COLO668 (cell line): ENCODE results near the gene SORD.
"Not testable (repeated sequence)": the region's sequence is repeated elsewhere in the genome, so short reads cannot be mapped to it uniquely, and the experiment has no call there.

Experiments used
- DNase-seq: peaks from one replicate; lab custom pipeline; 2025; ENCODE audit not compliant: unreplicated experiment; lab: John Stamatoyannopoulos, UW

Gene SORD

GRCh38 chr15:45058690-45059675 lies 36.0 kb downstream of the SORD start:
- DNase-seq: not testable (repeated sequence)

- not testable (repeated sequence) for DNase-seq
Observed at GRCh38 chr15:45062301-45062700, 39.3 kb downstream of the SORD start.

- DNase-seq: no peak
Observed at GRCh38 chr15:45064386-45064785, 41.4 kb downstream of the SORD start.

GRCh38 chr15:45069942-45070360 lies 47.0 kb downstream of the SORD start:
- DNase-seq: not testable (repeated sequence)

- DNase-seq: not testable (repeated sequence)
Observed at GRCh38 chr15:45073602-45074001, 50.6 kb downstream of the SORD start.

GRCh38 chr15:45075440-45076320 lies 52.7 kb downstream of the SORD start:
- DNase-seq: not testable (repeated sequence)

GRCh38 chr15:45077391-45077790 lies 54.4 kb downstream of the SORD start:
- not testable (repeated sequence) for DNase-seq

- DNase-seq: not testable (repeated sequence)
Observed at GRCh38 chr15:45079201-45079600, 56.2 kb downstream of the SORD start.

- DNase-seq: not testable (repeated sequence)
Observed at GRCh38 chr15:45079628-45080246, 56.7 kb downstream of the SORD start.

- not testable (repeated sequence) for DNase-seq
Observed at GRCh38 chr15:45080593-45080992, 57.6 kb downstream of the SORD start.

GRCh38 chr15:45082412-45082811 lies 59.4 kb downstream of the SORD start:
- not testable (repeated sequence) for DNase-seq

GRCh38 chr15:45083223-45083622 lies 60.2 kb downstream of the SORD start:
- no peak for DNase-seq

- DNase-seq: no peak
Observed at GRCh38 chr15:45084163-45084562, 61.2 kb downstream of the SORD start.

GRCh38 chr15:45087513-45087912 lies 64.5 kb downstream of the SORD start:
- DNase-seq: no peak

- DNase-seq: no peak
Observed at GRCh38 chr15:45088801-45089711, 66.1 kb downstream of the SORD start.

- no peak for DNase-seq
Observed at GRCh38 chr15:45089712-45090373, 66.8 kb downstream of the SORD start.

- DNase-seq: no peak
Observed at GRCh38 chr15:45091161-45091560, 68.2 kb downstream of the SORD start.

GRCh38 chr15:45091576-45091975 lies 68.6 kb downstream of the SORD start:
- DNase-seq: no peak

GRCh38 chr15:45093013-45093412 lies 70.0 kb downstream of the SORD start:
- DNase-seq: no peak
